Liver (tissue), 9 donors: Measurements from ENCODE around the gene CYP11A1. TPM values are rescaled to one million over a fixed set of nuclear protein-coding genes. Genes with fewer than 3 reads are reported as not detected.

Experiments
- DNase-seq: peaks from one replicate; pipeline ENCODE4 v3.0.0-alpha.2; 2017; ENCODE audit warnings: low spot score
- H3K27ac ChIP-seq, 2 donors: one replicate each; pipeline ENCODE4 v1.7.0; 2013; ENCODE audit warnings: inconsistent platforms in 2 of 2, low read length in 2 of 2, control low read depth in 1 of 2, low read depth in 1 of 2, mild to moderate bottlenecking in 1 of 2
- H3K27me3 ChIP-seq, 4 donors: one replicate each; pipeline versions ENCODE4 v1.6.1 to v1.7.0; 2013; ENCODE audit warnings: low read length in 3 of 4, inconsistent platforms in 1 of 4, mild to moderate bottlenecking in 1 of 4, moderate library complexity in 1 of 4; ENCODE audit not compliant: control insufficient read depth in 4 of 4, insufficient read depth in 4 of 4
- H3K36me3 ChIP-seq, 4 donors: one replicate each; pipeline versions ENCODE4 v1.6.1 to v1.7.0; 2013; ENCODE audit warnings: low read length in 3 of 4, mild to moderate bottlenecking in 3 of 4, low read depth in 1 of 4, moderate library complexity in 1 of 4; ENCODE audit not compliant: control insufficient read depth in 4 of 4, insufficient read depth in 3 of 4
- H3K4me1 ChIP-seq, 4 donors: one replicate each; pipeline versions ENCODE4 v1.6.1 to v1.7.0; 2013; ENCODE audit warnings: low read length in 3 of 4, mild to moderate bottlenecking in 3 of 4, moderate library complexity in 1 of 4; ENCODE audit not compliant: control insufficient read depth in 4 of 4, insufficient read depth in 4 of 4
- H3K4me3 ChIP-seq, 3 donors: one replicate each; pipeline versions ENCODE4 v1.6.1 to v1.7.0; 2013; ENCODE audit warnings: low read length in 3 of 3, control low read depth in 1 of 3, low read depth in 1 of 3, mild to moderate bottlenecking in 1 of 3
- H3K9ac ChIP-seq, 2 donors: one replicate each; pipeline ENCODE4 v1.7.0; 2013; ENCODE audit warnings: low read length in 2 of 2, mild to moderate bottlenecking in 2 of 2, moderate library complexity in 2 of 2, control low read depth in 1 of 2, low read depth in 1 of 2
- H3K9me3 ChIP-seq, 4 donors: one replicate each; pipeline versions ENCODE4 v1.6.1 to v1.7.0; 2013; ENCODE audit warnings: low read length in 3 of 4; ENCODE audit not compliant: control insufficient read depth in 4 of 4
- EGR1 ChIP-seq, 2 donors: IDR thresholded peaks; 2 replicates each; pipeline ENCODE4 v1.6.1; 2016 to 2018; ENCODE audit warnings: antibody characterized with exemption in 2 of 2, low read depth in 2 of 2
- FOXA1 ChIP-seq: IDR thresholded peaks from 2 replicates; pipeline ENCODE4 v1.6.1; 2016; ENCODE audit warnings: antibody characterized with exemption
- FOXA2 ChIP-seq: IDR thresholded peaks from 2 replicates; pipeline ENCODE4 v1.6.1; 2016; ENCODE audit warnings: antibody characterized with exemption
- HNF4A ChIP-seq, 2 donors: conservative IDR thresholded peaks; 2 replicates each; pipeline ENCODE4 v1.6.1; 2016; ENCODE audit warnings: antibody characterized with exemption in 2 of 2, mild to moderate bottlenecking in 2 of 2
- RAD21 ChIP-seq, 2 donors: IDR thresholded peaks; 2 replicates each; pipeline ENCODE4 v1.6.1; 2016; ENCODE audit warnings: antibody characterized with exemption in 2 of 2, mild to moderate bottlenecking in 2 of 2
- REST ChIP-seq: IDR thresholded peaks from 2 replicates; pipeline ENCODE4 v1.6.1; 2016; ENCODE audit warnings: antibody characterized with exemption, mild to moderate bottlenecking
- RXRA ChIP-seq, 2 donors: IDR thresholded peaks; 2 replicates each; pipeline ENCODE4 v1.6.1; 2017 to 2018; ENCODE audit warnings: antibody characterized with exemption in 2 of 2, mild to moderate bottlenecking in 1 of 2
- SP1 ChIP-seq: IDR thresholded peaks from 2 replicates; pipeline ENCODE4 v1.6.1; 2018; ENCODE audit warnings: antibody characterized with exemption, mild to moderate bottlenecking
- WGBS: extraction: QIAGEN DNeasy Blood & Tissue Kit; methylation state at CpG from one replicate; pipeline ENCODE4 v1.1.7; 2013; 5-methylcytosine and 5-hydroxymethylcytosine counted together
- polyA plus RNA-seq, 2 donors: library from polyadenylated mRNA; stranded (reverse) in 1 of 2; unstranded in 1 of 2; fragments of 200-250 nt in 1 of 2; fragments of >200 nt in 1 of 2; fragmentation: Nextera tagmentation in 1 of 2; extraction: Ambion mirVana in 1 of 2; gene quantifications; one replicate each; pipeline versions ENCODE4 v1.2.1 to v1.2.3, GENCODE V29; 2013 to 2015
- total RNA-seq, 2 donors: library from RNA; depleted of rRNA; stranded (reverse); fragments of >200 nt; gene quantifications; one replicate each; pipeline ENCODE4 v1.2.3, GENCODE V29; 2014
- TF ChIP-seq, protein P1 (sequence below): IDR thresholded peaks from 2 replicates; pipeline ENCODE4 v1.6.1; 2016; ENCODE audit warnings: antibody characterized with exemption
- TF ChIP-seq, protein P2 (sequence below): IDR thresholded peaks from 2 replicates; pipeline ENCODE4 v1.6.1; 2016; ENCODE audit warnings: antibody characterized with exemption
- TF ChIP-seq, protein P3 (sequence below): IDR thresholded peaks from 2 replicates; pipeline ENCODE4 v1.6.1; 2016; ENCODE audit warnings: antibody characterized with exemption
- donor health status: healthy.
- donor health status: healthy.
- donor health status: healthy.
- donor health status: healthy.
- donor health status: healthy.

Gene CYP11A1
- total and polyA plus RNA-seq, 4 donors = 0.47 to 2.3 (median 1.9) TPM

DNA sequence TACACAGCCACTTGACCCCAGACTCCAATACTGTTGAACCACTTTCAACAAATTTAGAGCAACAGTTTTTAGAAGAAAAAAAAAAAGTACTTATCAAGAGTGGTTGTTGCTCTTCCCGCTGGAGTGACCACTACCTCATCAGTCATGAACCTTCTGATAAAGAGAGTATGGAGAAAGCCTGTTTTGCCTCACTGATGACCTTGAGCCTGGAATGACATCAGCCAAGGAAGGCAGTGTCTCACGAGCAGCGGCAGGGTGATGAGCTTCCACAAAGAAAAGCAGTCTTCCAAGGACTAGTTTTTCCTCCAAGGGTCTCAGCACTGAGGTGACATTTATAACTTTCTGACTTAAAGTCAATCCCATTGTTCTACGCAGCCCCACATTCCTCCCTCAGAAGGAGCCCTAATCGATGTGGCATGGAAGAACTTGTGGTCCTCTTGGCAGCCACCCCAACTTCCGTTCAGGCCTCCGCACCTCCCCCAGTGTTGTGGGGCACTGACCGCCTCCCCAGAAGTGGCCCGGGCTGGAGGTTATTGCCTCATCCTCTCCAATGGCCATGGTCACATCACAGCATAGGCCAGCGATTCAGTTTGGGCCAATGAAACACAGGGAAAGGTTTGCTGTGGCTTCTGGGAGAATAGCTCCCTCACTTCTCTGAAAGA is 1.8 kb upstream of the CYP11A1 start:
- Histone ChIP-seq H3K4me1 (peaks cover 0 to 14% (median 8%) of the 10 kb centered on the region in 4 donors), H3K27ac (no peak overlapping the region), H3K9me3 (no peaks in the 10 kb centered on the region), H3K27me3 (no peaks in the 10 kb centered on the region), H3K9ac (no peak overlapping the region), H3K36me3 (no peaks in the 10 kb centered on the region), H3K4me3 (no peak overlapping the region)
- no peak for DNase-seq
- no peak for TF ChIP-seq SP1
- TF ChIP-seq RXRA (IDR thresholded peaks at IDR 0.05) = no peak
- no peak for TF ChIP-seq HNF4A (conservative IDR thresholded peaks at IDR 0.05)
- no peak for TF ChIP-seq RAD21 (IDR thresholded peaks at IDR 0.05)
- no peak for TF ChIP-seq FOXA2
- TF ChIP-seq EGR1 (IDR thresholded peaks at IDR 0.05; ENCODE audit: low read depth in 2 of 2) = no peak
- WGBS = 71% methylated on average over 10 of the region's 10 CpGs

GRCh38 chr15:74368121-74368520 is 675 bp upstream of the CYP11A1 start:
- 97% methylated on average over 3 of the region's 3 CpGs for WGBS
- H3K36me3 ChIP-seq = no peaks in the 10 kb centered on the region
- no peak overlapping the region for H3K27ac ChIP-seq
- TF ChIP-seq, protein P1, sequence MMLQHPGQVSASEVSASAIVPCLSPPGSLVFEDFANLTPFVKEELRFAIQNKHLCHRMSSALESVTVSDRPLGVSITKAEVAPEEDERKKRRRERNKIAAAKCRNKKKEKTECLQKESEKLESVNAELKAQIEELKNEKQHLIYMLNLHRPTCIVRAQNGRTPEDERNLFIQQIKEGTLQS = no peak
- TF ChIP-seq FOXA1 (no peak), REST (no peak), RXRA (IDR thresholded peaks at IDR 0.05) (no peak)
- TF ChIP-seq, protein P2, sequence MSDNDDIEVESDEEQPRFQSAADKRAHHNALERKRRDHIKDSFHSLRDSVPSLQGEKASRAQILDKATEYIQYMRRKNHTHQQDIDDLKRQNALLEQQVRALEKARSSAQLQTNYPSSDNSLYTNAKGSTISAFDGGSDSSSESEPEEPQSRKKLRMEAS = no peak
- TF ChIP-seq, protein P3, sequence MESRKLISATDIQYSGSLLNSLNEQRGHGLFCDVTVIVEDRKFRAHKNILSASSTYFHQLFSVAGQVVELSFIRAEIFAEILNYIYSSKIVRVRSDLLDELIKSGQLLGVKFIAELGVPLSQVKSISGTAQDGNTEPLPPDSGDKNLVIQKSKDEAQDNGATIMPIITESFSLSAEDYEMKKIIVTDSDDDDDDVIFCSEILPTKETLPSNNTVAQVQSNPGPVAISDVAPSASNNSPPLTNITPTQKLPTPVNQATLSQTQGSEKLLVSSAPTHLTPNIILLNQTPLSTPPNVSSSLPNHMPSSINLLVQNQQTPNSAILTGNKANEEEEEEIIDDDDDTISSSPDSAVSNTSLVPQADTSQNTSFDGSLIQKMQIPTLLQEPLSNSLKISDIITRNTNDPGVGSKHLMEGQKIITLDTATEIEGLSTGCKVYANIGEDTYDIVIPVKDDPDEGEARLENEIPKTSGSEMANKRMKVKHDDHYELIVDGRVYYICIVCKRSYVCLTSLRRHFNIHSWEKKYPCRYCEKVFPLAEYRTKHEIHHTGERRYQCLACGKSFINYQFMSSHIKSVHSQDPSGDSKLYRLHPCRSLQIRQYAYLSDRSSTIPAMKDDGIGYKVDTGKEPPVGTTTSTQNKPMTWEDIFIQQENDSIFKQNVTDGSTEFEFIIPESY = no peak
- H3K4me1 ChIP-seq = peaks cover 0 to 6% (median 2%) of the 10 kb centered on the region in 4 donors
- no peak overlapping the region for H3K9ac ChIP-seq
- no peaks in the 10 kb centered on the region for H3K9me3 ChIP-seq
- DNase-seq = no peak
- H3K4me3 ChIP-seq = no peak overlapping the region
- no peaks in the 10 kb centered on the region for H3K27me3 ChIP-seq
